Stimulated activated CD4-positive, alpha-beta T cell treated with anti-CD3 and anti-CD28 coated beads, Interleukin-1b, Interleukin-23, amount 100 ng/mL, for 1 hour (primary cell): Measurements from ENCODE around the gene PICALM.

ENCODE experiments used
- DNase-seq, 2 donors: peaks; one replicate each; pipeline ENCODE4 v3.0.0-alpha.2; 2020; ENCODE audit warnings: low read depth in 2 of 2

The PICALM gene

DNA sequence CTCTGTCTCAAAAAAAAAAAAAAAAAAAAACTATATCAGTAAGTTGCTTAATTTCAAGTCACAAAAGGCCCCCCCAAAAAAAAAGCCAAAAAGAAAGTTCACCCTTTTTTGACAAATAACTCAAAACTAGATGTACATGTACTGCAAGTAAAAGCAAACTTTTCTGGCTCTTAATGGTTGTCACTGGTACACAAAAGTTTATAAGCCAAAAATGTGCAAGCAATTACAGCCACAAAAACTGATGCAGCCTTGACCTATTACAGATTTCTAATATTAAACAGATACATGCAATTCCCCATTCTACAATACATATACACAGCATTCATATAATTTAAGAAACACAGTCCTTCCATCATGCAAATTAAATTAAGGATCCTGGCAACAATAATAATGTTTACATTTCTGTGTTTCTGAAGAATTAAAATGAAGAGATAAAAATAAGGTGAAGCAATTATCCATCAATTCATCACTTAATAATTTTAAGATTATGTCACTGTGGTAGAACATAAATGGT, 18.6 kb downstream of the PICALM start:
- DNase-seq: no peak

DNA sequence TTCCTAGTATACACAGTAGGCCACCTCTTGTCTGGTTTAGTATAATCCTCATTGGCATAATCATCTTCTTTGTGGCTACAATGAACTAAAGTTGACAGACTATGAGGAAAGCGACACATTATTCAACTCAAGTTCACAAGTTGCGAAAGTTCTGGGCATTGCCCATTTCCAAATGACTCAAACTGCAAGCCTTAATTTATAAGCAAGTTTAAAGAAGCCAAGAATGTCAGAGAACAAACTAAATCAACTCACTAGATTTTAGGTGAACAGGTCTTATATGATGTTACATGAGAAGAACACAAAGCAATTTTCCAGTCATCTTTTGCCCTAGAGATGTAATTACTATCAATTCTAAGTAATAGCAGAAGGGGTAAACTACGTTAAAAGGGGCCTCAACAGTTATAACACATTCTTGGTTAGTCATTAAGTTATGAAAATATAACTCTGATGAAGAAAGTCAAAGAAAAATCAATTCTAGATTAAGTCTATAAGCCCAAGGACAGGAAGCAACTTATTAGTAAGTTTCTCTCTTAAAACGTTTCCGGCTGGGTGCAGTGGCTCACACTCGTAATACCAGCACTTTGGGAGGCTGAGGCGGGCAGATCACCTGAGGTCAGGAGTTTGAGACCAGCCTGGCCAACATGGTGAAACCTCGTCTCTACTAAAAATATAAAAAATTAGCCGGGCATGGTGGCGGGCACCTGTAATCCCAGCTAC, 21.5 kb downstream of the PICALM start:
- DNase-seq: no peak

DNA sequence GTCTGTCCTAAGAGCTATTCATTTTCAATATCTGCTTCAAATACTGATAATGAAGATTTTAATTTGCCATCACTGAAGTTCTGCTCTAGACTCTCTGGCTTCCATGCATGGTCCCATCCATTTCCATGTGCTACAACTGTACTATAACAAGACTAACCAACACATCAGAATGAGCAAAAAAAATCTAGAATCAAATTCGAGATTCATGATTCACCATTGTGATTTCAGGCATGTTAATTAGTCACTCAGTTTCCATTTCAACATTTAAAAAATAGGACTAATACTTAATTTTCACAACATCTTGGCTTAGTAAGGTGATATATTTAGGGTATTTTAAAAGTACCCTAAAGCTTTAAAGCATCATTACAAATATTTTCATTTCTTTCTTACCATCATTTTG, 22.8 kb downstream of the PICALM start:
- DNase-seq: no peak

DNA sequence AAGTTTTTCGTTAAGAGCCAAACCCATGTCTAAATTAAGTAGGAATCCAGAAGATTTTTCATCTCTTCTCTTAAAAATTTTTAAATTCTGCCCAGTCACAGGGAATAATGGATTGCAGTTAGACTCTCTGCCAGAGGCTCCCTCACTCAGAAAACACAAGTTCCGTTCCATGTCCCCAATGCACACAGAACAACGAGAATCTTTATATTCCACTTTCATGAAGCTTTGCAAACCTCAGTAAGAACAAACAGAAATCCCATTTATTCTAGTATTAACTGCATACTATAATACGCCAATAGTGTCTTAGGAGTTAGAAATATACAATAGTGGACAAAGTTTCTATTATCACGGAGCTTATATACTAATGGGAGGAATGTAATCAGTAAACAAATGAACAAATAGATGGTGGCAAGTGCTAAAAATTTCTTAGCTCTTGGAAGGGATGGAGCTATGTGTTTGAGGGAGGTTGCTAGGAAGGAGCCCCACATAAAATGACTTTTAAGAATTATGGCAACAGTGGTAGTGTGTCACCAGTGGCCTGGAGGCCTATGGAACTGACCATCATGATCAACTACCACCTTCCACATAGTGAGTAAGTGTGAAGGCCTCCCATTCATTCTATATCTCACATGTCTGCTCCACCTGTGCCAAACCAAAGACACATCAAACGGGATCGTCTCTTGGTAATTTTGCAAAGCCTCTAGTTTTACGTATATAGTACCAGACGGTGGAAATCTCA, 24.9 kb downstream of the PICALM start:
- DNase-seq: no peak

DNA sequence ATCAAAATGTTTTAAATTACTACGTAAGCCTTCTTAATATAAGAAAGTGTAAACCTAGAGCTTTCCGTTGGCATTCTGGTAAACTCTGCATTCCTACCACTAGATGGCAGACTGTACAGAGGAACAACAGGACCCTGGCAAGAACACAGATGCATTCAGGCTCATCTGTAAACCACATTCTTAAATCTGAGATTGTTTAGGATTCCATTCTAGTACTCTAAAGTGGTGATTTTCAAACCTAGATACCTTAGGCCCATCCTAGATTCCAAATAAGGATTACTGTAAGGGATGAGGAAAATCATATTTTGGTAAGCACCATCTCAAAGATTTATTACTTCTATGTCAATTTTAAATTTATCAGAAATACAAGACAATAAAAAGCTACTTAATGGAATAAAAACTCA, 26.9 kb downstream of the PICALM start:
- DNase-seq: no peak

DNA sequence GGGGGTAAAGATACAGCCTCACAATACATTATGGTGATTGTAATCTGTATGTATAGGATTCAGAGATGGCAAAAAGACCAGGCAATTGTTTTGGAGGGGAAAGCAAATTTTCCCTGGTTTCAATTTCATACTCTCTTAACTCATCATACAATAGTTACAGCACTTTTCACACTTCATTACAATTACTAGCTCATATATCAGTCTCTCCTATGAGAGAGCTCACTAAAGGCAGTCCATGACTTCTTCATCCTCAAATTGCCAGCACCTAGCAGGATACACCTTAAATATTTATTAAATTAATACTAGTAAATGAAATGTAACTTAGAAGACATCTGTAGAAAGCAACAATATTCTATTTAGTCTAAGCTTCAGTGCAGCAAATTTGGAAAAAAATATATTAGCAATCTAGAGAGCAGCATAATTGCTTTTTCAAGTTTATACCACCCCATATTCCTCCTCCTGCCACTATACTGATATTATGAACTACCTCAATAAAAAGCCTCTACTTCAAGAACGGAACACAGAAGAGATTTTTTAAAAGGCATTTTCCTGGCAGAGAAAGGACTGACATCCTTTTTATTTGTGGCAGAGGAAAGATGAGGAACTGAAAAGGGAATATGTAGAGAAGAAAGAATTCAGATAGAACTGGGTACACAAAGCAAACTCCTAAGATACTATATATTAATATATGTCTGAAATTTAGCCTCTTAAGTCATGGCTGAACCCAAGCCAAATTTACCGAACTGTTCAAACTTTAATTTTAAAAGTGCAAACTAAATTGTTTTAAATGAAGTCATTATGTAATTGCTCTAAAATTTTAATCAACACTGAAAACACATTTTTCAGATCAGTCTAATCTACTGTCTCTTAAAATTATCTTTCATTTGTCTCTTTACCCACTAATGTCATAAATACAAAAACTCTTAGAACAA, 27.7 kb downstream of the PICALM start:
- no peak for DNase-seq

DNA sequence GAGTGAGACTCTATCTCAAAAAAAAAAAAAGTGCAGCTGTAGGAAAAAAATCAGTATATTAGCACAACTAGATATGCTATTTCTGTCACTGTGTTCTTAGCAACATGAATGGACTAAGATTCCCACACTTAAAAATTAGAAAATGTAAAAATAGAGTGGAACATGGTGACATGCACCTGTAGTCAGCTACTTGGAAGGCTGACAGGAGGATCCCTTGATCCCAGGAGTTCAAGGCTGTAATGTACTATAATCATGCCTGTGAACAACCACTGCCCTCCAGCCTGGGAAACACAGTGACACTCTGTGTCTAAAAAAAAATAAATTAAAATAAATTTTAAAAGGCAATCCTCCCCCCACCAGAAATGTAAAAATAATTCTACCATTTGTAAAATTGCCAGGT, 29.8 kb downstream of the PICALM start:
- DNase-seq: no peak

DNA sequence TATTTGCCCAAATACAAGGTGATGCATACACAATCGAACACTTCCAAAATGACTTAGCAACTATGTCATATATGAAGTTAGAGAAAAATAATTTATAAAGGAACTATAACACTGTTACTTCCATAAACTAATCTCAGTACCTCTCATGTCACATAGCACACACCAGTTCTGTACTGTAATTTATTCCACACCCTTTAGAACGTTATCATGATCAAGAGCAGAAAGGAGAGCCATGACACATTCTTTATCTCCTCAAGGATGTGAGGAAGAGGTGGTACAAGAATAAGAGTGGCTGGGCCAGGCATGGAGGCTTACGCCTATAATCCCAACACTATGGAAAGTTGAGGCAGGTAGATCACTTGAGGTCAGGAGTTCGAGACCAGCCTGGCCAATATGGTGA, 31.1 kb downstream of the PICALM start:
- DNase-seq: no peak

DNA sequence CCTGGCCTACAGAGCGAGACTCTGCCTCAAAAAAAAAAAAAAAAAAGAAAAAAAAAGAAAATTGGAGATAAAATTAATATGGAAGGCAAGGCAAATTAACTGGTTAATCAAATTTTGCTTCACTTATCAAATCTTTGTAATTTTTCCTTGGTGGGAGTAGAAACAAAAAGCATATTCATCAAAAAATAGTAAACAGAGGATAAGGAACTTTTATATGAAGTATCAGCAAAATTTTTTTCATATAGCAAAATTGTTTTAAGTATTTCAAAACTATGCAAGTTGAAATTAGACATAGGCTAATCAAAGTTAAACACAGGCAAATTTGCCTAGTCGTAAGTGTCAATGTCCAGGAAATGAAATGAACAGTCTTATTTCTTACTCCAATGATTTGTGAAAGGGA, 33.0 kb downstream of the PICALM start:
- no peak for DNase-seq

DNA sequence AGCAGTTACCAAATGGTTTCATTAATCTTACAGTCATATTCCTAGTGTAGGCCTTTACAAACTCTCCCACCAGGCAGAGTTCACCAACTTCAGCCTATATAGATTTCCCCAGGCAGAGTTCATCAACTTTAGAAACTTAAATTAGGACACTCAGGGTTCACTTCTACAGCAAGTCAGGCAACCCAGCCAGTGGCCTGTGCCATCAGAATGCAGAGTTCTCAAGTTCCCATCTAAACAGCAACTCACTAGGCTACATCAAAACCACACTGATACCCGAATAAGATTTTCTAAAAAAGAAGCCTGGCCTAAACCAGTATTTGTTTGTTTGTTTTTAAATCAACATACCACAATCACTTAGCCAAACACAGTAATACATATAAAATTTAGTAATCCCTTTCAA, 33.7 kb downstream of the PICALM start:
- no peak for DNase-seq

DNA sequence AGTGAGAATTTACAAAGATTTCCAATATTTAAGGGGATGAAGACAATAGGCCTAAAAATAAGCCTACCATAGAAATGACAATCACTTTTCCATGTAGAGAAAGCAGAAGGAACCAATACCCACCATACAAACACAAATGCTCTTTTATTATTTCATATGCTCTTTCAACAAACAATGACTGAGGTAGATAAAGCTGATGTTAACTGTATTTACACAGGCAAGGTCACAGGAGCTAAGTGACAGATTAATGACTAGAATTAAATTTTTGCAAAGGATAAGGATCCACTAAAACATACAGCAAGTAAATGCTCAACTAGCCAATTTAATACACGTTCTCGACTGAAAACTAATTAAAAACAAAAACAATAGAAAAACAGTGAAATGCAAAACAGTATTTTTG, 34.2 kb downstream of the PICALM start:
- no peak for DNase-seq

DNA sequence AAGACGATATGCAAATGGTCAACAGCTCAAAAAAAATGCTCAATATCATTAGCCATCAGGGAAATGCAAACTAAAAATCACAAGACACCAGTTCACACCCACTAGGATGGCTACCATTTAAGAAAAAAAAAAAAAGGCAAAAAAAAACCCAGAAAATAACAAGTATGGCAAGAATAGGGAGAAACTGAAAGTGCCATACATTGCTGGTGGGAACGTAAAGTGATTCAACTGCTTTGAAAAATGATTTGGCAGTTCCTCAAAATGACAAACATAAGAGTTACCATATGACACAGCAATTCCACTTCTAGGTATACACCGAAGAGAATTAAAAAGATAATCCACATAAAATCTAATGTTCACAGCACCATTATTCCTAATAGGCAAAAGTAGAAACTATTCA, 47.5 kb downstream of the PICALM start:
- DNase-seq: no peak

DNA sequence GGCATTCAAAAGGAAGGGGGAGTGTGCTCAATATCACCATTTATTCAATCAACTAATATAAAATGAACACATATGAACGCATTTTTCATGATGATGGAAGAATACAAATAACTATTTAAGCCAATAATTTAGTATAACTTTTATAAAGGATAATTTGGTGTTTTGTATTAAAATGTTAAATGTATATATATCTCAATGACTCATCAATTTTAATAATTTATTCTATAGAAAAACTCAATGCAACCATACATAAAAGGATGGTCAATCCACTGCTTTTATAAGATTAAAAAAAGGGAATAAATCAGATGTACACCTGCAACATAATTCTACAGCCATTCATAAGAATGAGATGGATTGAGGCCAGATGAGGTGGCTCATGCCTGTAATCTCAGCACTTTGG, 50.6 kb downstream of the PICALM start:
- no peak for DNase-seq

DNA sequence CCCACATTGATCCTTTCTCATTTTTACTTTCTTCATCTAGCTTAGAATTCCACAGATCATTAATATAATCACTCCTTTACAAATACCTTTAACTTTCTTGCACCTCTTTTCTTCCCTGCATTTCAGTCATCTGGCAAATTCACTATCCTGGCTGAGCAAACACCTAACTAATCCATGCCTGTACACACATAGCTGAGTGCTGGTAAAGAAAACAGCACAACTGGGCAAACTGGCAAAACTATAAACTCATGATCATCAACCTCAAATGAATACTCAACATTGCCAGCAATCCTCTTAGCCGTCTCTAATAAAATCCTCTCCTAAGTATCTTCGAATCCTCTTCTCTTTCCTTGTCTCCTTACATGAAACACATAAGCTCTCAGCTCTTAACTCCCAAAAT, 52.4 kb downstream of the PICALM start:
- DNase-seq: no peak

DNA sequence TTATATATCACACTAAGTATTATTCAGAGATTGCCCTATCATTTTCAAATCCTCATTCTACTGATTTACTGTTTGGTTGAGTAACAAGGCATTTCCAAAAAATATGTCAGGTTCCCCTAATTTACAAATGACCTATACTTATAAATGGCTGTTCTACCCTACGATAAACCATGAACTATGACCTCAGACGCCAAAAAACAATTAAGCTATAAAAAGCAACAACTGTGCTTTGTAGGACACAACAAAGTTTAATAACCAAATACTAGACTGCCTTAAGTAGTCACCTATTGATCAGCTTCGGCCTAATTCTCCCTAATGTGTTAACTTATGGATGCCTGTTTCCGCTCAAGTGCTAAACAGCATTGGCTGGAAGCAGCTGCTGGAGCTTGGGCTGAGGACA, 53.2 kb downstream of the PICALM start:
- DNase-seq: no peak

DNA sequence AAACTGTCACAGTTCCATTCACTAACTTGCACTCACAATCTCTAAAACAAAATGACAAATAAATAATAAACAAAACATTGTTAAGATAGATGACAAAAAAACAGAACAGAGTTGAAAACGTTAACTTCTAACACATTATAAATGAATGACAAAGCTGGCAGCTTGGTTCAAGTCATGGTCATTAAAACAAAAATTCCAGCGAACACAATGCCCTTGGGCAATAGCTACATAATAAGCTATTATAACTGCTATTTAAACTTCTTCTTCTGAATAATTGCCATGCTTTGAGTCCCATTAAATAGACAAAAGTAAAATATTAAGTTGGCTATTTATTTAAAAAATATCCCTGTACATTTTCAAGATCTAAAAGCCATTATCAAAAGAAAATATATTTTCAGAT, 54.7 kb downstream of the PICALM start:
- DNase-seq: no peak

DNA sequence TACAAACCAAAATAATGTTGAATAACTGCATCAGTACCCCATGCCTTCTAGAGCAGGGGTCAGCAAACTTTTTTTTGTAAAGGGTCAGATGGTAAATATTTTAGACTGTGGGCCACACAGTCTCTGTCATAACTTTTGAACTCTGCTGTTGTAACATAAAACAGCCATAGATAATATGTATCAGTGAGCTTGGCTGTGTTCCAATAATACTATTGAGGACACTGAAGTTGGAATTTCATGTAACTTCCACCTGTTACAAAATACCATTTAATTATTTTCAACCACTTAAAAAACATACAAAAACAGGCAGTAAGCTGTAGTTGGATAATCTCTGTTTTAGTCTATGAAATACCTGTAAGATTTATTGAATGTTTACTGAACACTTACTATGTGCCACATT, 55.2 kb downstream of the PICALM start:
- DNase-seq: no peak

DNA sequence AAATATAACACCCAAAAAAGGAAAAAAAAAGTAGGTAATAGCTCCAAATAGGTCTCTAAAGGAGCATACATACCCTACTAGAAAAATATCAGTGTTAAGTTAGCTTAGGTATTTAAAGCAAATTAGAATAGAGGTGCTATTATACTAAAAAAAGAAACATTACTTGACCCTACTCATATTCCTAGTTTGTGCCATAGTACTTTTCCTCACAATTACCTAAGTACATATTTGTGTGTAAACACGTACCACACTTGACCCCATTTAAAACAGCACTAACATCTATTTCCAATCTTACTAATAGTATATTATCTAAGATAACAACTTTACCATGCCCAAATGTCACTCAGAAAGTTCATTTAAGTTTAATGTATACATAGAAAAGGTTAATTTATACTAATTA, 57.7 kb downstream of the PICALM start:
- no peak for DNase-seq

DNA sequence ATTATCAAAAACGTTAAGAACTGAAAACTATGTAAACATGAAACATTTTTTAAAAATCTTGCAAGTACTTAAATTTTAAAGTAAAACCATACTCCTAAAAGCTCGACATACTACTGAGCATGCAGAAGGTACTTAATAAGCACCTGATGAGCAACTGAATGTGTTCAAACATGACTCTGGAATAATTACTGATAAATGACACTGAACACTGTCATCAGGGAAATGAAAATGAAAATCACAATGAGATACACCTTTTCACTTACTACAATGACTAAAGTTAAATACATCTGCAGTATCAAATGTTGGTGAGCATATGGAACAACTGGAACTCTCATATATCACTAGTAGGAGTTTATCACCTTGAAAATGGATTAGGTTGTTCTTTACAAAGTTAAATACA, 65.2 kb downstream of the PICALM start:
- DNase-seq: no peak

DNA sequence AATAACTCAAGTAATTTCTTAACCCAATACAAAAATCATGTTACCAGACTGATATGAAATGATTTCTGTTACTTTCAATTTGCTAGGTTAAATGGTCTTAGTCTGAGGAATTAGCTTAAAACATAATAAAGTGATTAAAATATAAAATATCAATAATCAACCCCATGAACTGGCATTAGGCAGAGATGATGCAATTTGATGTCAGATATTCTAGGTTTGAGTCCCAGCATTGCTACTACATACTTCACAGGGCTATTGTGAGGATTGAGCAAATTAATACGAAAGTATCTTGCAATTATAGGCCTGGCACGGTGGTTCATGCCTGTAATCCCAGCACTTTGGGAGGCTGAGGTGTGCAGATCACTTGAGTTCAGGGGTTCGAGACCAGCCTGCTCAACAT, 66.5 kb downstream of the PICALM start:
- no peak for DNase-seq

DNA sequence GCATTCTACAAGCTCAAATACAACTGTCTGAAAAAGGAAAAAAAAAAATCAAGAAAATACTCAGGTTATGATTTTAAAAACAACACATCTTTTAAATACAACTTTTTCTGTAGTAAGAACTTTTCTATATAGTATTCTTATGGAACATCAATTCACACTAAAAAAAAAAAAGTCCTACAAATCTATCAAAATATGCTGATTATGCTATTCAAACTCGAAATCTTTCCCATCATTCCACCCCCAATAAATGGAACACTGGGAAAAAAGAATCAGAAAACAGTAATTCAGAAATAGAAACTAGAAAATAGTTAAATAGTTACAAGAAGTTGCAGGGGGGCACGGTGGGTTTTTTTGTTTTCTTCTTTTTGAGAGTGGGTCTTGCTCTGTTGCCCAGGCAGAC, 77.4 kb downstream of the PICALM start:
- DNase-seq: no peak

DNA sequence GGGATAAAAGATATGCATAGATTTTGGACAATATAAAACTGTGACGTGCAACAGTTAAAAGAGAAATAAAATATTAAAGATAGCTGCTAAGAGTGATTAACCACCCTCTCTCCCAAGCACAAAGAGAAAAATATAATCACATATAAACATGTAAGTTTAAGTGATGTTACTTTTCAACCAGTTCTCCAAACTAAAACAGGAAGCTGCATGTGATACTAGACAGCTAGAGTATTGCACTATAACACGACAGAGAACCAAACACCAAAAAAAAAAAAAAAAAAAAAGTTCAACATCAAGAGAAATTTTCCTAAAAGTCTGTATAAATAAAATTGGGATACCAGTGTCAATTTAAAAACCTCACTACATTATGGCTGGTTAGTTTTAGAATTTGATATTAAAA, 79.1 kb downstream of the PICALM start:
- DNase-seq: no peak
